Esophagus muscularis mucosa (tissue), 4 donors: Measurements from ENCODE around the gene PCED1A. TPM values are rescaled to one million over a fixed set of nuclear protein-coding genes. Genes with fewer than 3 reads are reported as not detected.
A peak's percentile ranks its signal among the peaks of the same experiment; 100 is the strongest.

ENCODE experiments used
- DNase-seq: peaks from one replicate; pipeline ENCODE4 v3.0.0-alpha.2; 2017; ENCODE audit errors: extremely low spot score
- H3K27ac ChIP-seq, 4 donors: fragments of 200-600 bp; sonication (generic); replicated peaks in 1 of 4; 1 replicate in 3 of 4; 2 replicates in 1 of 4; pipeline ENCODE4 v1.5.1; 2016 to 2019; ENCODE audit warnings: mild to moderate bottlenecking in 1 of 4
- H3K27me3 ChIP-seq, 4 donors: fragments of 200-600 bp; sonication (generic); one replicate each; pipeline versions ENCODE4 v1.5.1 to v1.6.0; 2016 to 2019
- H3K36me3 ChIP-seq, 4 donors: fragments of 200-600 bp; sonication (generic); one replicate each; pipeline ENCODE4 v1.5.1; 2016 to 2019
- H3K4me1 ChIP-seq, 4 donors: fragments of 200-600 bp; sonication (generic); one replicate each; pipeline ENCODE4 v1.5.1; 2016 to 2019
- H3K4me3 ChIP-seq, 4 donors: fragments of 200-600 bp; sonication (generic); 1 replicate in 2 of 4; 2 replicates in 2 of 4; pipeline ENCODE4 v1.5.1; 2016 to 2019; ENCODE audit warnings: mild to moderate bottlenecking in 4 of 4, moderate library complexity in 1 of 4
- H3K9me3 ChIP-seq, 4 donors: fragments of 200-600 bp; sonication (generic); 1 replicate in 3 of 4; 2 replicates in 1 of 4; pipeline ENCODE4 v1.5.1; 2016 to 2019
- CTCF ChIP-seq, 3 experiments: fragments of 200-600 bp in 2 of 3; fragments of 450-650 bp in 1 of 3; sonication (generic) in 2 of 3; IDR thresholded peaks; one replicate each; pipeline ENCODE4 v1.5.1; 2017 to 2019; ENCODE audit warnings: antibody characterized with exemption in 3 of 3, mild to moderate bottlenecking in 2 of 3, moderate library complexity in 1 of 3
- EP300 ChIP-seq: sonication (generic); formaldehyde crosslinking; IDR thresholded peaks from one replicate; pipeline ENCODE4 v1.6.1; 2017; ENCODE audit warnings: antibody characterized with exemption
- POLR2A ChIP-seq: fragments of 450-650 bp; IDR thresholded peaks from one replicate; pipeline ENCODE4 v1.6.1; 2017; ENCODE audit warnings: antibody characterized with exemption, moderate library complexity, mild to moderate bottlenecking, low read depth
- POLR2AphosphoS5 ChIP-seq, 2 donors: sonication (generic); formaldehyde crosslinking; IDR thresholded peaks; one replicate each; pipeline ENCODE4 v1.6.1; 2017; ENCODE audit warnings: antibody characterized with exemption in 2 of 2
- WGBS: methylation state at CpG from one replicate; pipeline ENCODE4 v1.1.5; 2018; 5-methylcytosine and 5-hydroxymethylcytosine counted together
- intact Hi-C: fragments of 100-400 bp; cut with DNase I; formaldehyde crosslinking; loops from one replicate; pipeline ENCODE4 v1.15.1; 2023
- total RNA-seq, 4 donors: library from RNA; depleted of rRNA; stranded (reverse); fragments of >200 nt; gene quantifications; one replicate each; pipeline versions ENCODE4 v1.1.0 to v1.2.1, GENCODE V29; 2016

PCED1A gene, protein sequence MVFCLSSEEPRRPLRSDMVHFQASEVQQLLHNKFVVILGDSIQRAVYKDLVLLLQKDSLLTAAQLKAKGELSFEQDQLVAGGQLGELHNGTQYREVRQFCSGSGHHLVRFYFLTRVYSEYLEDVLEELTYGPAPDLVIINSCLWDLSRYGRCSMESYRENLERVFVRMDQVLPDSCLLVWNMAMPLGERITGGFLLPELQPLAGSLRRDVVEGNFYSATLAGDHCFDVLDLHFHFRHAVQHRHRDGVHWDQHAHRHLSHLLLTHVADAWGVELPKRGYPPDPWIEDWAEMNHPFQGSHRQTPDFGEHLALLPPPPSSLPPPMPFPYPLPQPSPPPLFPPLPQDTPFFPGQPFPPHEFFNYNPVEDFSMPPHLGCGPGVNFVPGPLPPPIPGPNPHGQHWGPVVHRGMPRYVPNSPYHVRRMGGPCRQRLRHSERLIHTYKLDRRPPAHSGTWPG
- 10 to 100 TPM; 15.1 to 24.1 (median 22.5) TPM for total RNA-seq

- H3K27me3 ChIP-seq = no peaks in the 10 kb centered on the region
- peak; percentile 96 for DNase-seq
- H3K4me3 ChIP-seq = peak within 1 kb of the TSS; percentile 84 to 96 (median 93)
- H3K9me3 ChIP-seq = no peaks in the 10 kb centered on the region
- peaks cover 15 to 32% (median 25%) of the 10 kb centered on the region in 4 donors for H3K4me1 ChIP-seq
- 0% methylated on average over 14 of the region's 98 CpGs for WGBS
- intact Hi-C loops = loop anchor here (2.0 to 10.0 kb wide), 2 partner anchors 32 to 146 kb away; partner anchors contain the start of genes EBF4 and PTPRA
- peaks cover 0 to 30% (median 20%) of the 10 kb centered on the region in 4 donors for H3K36me3 ChIP-seq
- peak; percentile 79 to 88 for TF ChIP-seq POLR2AphosphoS5 (IDR thresholded peaks at IDR 0.05)
- no peak for TF ChIP-seq CTCF (IDR thresholded peaks at IDR 0.05)
- TF ChIP-seq EP300 = no peak
- no peak for TF ChIP-seq POLR2A
- peak within 1 kb of the TSS; percentile 89 to 94 (median 91) for H3K27ac ChIP-seq
Measured at GRCh38 chr20:2840138-2840966, at the start of gene PCED1A, which contains the start of gene VPS16. PCED1A (minus strand) TSS chr20:2840655; CDS start chr20:2839912, 743 bp downstream. VPS16 (plus strand) TSS chr20:2840745; CDS start chr20:2840775, 30 bp downstream.

DNA sequence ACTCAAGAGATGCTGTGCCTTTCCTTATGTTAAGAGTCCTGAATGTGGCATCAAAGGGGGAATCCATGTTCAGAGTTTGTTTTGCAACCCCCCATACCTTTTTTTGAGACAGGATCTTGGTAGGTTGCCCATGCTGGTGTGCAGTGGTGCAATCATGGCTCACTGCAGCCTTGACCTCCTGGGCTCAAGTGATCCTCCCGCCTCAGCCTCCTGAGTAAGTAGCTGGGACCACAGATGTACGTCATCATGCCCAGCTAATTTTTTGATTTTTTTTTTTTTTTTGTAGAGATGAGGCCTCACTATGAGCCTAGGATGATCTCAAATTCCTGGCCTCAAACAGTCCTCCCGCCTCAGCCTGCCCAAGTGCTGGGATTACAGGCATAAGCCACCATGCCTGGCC is 49.3 kb upstream of the PCED1A start:
- Histone ChIP-seq H3K9me3 (peaks cover 0 to under 1% (median 0%) of the 10 kb centered on the region in 4 donors), H3K4me3 (no peak overlapping the region), H3K27ac (no peak overlapping the region), H3K27me3 (no peaks in the 10 kb centered on the region), H3K36me3 (no peaks in the 10 kb centered on the region), H3K4me1 (peaks cover 13 to 36% (median 22%) of the 10 kb centered on the region in 4 donors)
- DNase-seq = no peak
- intact Hi-C loops = no loop called here
- 97% methylated on average over 3 of the region's 3 CpGs for WGBS
- TF ChIP-seq EP300 (no peak), POLR2A (no peak), POLR2AphosphoS5 (IDR thresholded peaks at IDR 0.05) (no peak), CTCF (IDR thresholded peaks at IDR 0.05) (no peak)

DNA sequence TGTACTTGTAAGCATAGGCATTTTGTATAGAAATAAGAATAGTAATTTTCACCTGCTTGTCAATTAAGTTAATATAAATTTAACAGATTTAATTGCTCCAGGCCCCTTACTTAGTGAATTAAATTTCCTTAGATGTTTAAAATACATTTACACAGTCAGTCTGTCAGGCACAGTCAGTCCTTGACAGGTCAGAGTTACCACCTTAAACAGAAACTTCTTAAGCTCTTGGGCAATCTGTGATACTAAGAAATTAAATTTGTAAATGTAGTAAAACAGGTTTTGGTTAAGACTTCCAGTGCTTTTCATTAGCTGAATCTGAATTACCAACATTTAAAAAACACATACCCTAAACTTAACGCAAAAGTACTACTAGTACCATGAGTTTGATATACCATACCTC is 48.8 kb upstream of the PCED1A start:
- intact Hi-C loops = no loop called here
- Histone ChIP-seq H3K4me1 (peaks cover 13 to 36% (median 23%) of the 10 kb centered on the region in 4 donors), H3K27ac (no peak overlapping the region), H3K4me3 (no peak overlapping the region), H3K9me3 (no peaks in the 10 kb centered on the region), H3K36me3 (no peaks in the 10 kb centered on the region), H3K27me3 (no peaks in the 10 kb centered on the region)
- WGBS = 97% methylated on average over 1 of the region's 1 CpG
- TF ChIP-seq POLR2AphosphoS5 (IDR thresholded peaks at IDR 0.05) = no peak
- no peak for TF ChIP-seq EP300
- TF ChIP-seq CTCF (IDR thresholded peaks at IDR 0.05) = no peak
- TF ChIP-seq POLR2A = no peak
- DNase-seq = no peak

GRCh38 chr20:2888224-2888955 is 47.9 kb upstream of the PCED1A start:
- intact Hi-C loops = no loop called here
- Histone ChIP-seq H3K4me3 (no peak overlapping the region), H3K27me3 (no peaks in the 10 kb centered on the region), H3K27ac (no peak overlapping the region), H3K36me3 (no peaks in the 10 kb centered on the region), H3K4me1 (peaks cover 13 to 36% (median 24%) of the 10 kb centered on the region in 4 donors), H3K9me3 (no peaks in the 10 kb centered on the region)
- 96% methylated on average over 4 of the region's 4 CpGs for WGBS
- no peak for DNase-seq
- no peak for TF ChIP-seq EP300
- TF ChIP-seq POLR2AphosphoS5 (IDR thresholded peaks at IDR 0.05) = no peak
- no peak for TF ChIP-seq POLR2A
- no peak for TF ChIP-seq CTCF (IDR thresholded peaks at IDR 0.05)
